ENCODE data around the gene CCDC7.
"Not testable (repeated sequence)": the region's sequence is repeated elsewhere in the genome, so short reads cannot be mapped to it uniquely, and the experiment has no call there.

CCDC7 gene

DNA sequence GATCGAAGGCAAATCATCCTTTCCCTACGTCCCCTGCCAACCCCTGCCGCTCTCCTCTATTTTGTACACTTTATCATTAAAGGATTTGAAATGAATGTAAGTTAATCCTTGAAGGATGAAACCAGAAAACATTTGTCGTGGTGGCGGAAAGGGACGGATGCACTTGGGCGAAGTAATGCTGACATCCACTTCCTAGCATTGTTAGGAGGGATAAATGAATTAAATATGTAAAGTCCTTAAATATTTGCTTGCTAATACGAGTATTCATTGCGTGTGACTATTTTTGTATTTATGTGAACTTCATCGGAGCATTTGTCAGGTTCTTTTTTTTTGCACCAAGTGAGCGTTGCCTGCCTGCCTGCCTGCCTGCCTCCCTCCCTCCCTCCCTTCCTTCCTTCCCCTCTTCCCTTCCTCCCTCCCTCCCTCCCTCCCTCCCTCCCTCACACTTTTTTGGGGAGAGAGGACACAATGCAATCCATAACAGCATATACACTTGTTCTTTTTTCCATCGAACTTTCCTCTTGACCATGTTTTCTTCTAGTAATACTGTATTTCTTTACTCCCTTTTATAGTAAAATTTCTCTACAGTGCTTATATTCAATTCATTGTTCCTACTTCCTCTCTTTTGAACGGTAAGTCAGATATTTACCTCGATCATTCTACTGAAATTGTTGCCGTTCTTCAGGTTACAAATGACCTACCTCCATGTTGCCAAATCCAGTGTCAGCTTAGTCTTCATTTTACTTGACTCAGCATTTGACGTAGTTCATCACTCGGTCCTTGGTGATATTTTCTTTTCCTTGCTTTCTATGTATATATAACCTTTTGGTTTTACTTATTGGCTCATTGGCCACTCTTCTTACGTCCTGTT lies 831 bp downstream of the CCDC7 start:
- in situ Hi-C loops (cut with MboI; ENCODE audit: low sequenced_read_pairs): no loop called here

DNA sequence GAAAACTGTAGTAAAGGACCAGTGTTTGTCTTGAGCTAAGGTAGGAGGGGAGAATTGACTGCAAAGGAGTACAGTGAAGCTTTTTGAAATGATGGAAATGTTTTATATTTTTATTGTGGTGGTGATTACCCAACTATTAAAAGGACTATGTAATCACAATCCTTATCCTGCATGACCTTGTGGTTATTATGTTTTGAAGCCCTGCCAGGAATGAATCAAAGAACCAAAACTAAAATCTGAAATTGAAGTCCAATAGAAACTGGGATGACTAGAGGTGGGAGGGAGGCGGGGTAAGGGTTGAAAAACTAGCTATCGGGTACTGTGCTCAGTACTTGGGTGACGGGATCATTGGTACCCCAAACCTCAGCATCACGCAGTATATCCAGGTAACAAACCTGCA lies 8.2 kb downstream of the CCDC7 start:
- in situ Hi-C loops (cut with MboI; ENCODE audit: low sequenced_read_pairs): no loop called here

DNA sequence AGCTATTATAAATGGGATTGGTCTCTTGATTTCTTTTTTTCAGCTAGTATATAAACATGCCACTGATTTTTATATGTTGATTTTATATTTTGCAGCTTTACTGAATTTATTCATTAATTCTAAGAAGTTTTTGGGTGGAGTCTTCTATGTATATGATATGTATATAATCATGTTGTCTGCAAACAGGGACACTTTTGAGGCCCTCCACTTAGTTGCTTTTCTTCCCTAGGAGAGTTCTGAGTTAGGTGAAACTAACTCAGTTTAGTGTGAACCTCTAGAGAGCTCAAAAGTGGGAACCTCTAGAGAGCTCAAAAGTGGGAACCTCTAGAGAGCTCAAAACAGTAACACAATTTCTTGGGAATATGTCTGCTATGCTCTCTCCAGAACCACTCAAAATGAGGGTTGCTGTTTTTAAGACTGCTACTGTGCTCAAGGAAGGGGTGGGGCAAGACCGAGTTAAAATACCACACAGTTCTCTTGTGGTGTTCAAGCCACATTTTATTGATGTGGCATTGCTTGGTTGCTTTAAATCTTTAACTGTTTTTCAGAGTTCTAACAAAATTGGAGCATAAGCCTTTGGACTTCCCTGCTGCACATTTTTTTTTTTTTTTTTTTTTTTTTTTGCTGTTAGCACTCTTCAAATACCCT lies 13.2 kb downstream of the CCDC7 start:
- in situ Hi-C loops (cut with MboI; ENCODE audit: low sequenced_read_pairs): no loop called here

DNA sequence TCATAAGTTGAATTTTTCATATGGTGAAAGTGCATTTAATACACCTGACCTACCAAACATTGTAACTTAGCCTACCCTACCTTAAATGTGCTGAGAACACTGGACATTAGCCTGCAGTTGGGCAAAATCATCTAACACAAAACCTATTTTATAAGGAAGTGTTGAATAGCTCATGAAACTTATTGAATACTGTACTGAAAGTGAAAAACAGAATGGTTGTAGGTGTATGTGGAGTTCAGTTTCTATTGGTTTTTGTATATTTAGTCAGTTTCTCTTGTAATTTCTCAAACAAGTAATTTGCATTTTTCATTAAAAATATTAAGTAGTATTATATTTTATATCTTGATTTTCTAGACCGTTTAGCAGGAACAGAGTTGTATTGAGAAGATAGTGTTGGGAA lies 15.3 kb downstream of the CCDC7 start:
- in situ Hi-C loops (cut with MboI; ENCODE audit: low sequenced_read_pairs): no loop called here

DNA sequence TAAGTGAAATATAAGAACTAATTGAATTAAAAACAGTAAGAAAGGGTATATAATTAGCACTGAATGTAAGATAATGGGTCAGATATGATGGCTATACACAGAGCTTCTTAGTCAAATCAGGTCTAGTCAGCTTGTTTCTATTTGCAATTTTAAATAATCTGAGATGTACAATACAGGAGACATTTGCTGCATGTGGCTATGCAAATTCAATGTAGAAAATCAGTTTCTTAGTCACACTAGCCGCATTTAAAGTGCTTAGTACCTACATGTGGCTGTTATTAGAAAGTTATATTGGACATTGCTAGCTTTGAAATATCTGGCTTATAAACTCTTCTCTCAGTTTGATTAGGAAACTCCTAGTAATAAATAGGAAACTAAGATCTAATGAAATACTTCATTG lies 25.3 kb downstream of the CCDC7 start:
- in situ Hi-C loops (cut with MboI; ENCODE audit: low sequenced_read_pairs): no loop called here

DNA sequence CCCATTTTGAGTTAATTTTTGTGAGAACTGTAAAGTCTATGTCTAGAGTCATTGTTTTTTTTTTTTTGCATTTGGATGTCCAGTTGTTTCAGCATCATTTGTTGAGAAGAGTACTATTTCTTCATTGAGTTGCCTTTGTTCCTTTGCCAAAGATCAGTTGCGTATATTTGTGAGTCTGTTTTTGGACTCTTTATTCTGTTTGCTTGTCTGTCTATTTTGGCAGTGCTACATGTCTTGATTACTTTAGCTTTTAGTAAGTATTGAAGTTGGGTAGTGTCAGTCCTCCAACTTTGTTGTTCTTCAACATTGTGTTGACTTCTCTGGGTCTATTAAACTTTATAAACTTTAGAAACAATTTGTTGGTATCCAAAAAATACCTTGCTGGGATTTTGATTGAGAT lies 31.6 kb downstream of the CCDC7 start:
- in situ Hi-C loops (cut with MboI; ENCODE audit: low sequenced_read_pairs): no loop called here

DNA sequence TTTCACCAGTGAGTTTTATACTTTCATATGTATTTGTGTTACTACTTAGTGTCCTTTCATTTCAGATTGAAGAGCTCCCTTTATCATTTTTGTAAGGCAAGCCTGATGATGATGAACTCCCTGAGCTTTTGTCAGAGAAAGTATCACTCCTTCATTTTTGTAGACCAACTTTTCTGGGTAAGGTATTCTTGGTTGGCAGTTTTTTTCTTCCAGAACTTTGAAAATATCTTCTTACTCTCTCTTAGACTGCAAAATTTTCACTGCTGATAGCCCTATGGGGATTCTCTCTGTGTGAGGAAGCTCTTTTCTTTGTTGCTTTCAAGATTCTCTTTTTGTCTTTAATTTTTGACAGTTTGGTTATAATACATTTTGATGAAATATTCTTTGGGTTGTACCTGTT lies 35.7 kb downstream of the CCDC7 start:
- in situ Hi-C loops (cut with MboI; ENCODE audit: low sequenced_read_pairs): no loop called here

DNA sequence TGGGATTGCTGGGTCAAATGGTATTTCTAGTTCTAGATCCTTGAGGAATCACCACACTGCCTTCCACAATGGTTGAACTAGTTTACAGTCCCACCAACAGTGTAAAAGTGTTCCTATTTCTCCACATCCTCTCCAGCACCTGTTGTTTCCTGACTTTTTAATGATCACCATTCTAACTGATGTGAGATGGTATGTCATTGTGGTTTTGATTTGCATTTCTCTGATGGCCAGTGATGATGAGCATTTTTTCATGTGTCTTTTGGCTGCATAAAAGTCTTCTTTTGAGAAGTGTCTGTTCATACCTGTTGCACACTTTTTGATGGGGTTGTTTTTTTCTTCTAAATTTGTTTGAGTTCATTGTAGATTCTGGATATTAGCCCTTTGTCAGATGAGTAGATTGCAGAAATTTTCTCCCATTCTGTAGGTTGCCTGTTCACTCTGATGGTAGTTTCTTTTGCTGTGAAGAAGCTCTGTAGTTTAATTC lies 37.1 kb downstream of the CCDC7 start:
- in situ Hi-C loops (cut with MboI; ENCODE audit: low sequenced_read_pairs): not testable (repeated sequence)

DNA sequence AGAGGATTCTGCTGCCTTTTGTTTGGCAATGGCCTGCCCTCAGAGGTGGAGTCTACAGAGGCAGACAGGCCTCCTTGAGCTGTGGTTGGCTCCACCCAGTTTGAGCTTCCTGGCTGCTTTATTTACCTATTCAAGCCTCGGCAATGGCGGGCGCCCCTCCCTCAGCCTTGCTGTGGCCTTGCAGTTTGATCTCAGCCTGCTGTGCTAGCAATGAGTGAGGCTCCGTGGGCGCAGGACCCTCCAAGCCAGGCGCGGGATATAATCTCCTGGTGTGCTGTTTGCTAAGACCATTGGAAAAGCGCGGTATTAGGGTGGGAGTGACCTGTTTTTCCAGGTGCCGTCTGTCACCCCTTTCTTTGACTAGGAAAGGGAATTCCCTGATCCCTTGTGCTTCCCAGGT lies 42.1 kb downstream of the CCDC7 start:
- in situ Hi-C loops (cut with MboI; ENCODE audit: low sequenced_read_pairs): not testable (repeated sequence)

DNA sequence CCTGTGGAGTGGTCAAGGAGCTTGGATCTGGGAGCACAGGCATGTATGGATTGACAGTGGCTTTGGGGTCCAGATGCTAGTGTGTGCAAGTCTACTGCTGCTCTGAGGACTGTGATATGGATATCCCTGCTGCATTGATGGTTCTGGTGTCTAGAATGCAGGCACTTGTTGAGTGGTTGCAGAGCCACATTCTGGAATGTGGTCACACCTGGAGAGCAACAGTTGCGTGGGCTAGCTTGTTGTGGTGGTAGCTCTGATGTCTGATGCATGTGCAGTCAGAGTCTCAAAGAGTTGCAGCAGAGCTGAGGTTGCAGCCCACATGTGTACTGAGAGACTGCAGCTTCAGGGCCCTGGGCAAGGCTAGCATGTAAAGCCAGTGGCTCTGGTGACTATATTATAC lies 43.2 kb downstream of the CCDC7 start:
- in situ Hi-C loops (cut with MboI; ENCODE audit: low sequenced_read_pairs): no loop called here

DNA sequence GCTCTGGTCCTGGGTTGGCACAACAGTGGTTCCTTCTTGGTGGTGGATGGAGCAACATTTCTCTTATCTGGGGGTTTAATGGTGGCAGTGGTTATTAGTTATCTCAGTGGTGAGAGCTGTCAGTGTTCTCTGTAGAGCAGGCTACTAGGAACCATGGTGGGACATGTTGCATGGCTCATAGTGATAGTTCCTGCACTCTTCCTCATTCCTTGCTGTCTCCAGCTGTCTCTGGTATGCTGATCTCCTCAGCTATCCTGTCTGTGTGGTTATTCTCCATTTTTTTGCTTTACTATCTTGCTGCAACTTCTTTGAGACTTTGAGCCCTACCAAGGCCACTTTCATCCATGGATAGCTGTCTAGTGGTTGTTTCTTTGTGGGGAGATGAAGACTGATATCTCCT lies 44.0 kb downstream of the CCDC7 start:
- in situ Hi-C loops (cut with MboI; ENCODE audit: low sequenced_read_pairs): no loop called here

DNA sequence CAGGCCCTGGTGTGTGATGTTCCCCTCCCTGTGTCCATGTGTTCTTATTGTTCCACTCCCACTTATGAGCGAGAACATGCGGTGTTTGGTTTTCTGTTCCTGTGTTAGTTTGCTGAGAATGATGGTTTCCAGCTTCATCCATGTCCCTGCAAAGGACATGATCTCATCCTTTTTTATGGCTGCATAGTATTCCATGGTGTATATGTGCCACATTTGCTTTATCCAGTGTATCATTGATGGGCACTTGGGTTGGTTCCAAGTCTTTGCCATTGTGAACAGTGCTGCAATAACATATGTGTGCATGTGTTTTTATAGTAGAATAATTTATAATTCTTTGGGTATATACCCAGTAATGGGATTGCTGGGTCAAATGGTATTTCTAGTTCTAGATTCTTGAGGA lies 48.6 kb downstream of the CCDC7 start:
- in situ Hi-C loops (cut with MboI; ENCODE audit: low sequenced_read_pairs): not testable (repeated sequence)

DNA sequence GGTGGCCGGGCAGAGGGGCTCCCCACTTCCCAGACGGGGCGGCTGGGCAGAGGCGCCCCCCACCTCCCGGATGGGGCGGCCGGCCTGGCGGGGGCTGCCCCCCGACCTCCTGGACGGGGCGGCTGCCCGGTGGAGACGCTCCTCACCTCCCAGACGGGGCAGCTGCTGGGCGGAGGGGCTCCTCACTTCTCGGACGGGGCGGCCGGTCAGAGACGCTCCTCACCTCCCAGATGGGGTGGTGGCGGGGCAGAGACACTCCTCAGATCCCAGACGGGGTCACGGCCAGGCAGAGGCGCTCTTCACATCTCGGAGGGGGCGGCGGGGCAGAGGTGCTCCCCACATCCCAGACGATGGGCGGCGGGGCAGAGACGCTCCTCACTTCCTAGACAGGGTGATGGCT lies 54.2 kb downstream of the CCDC7 start:
- in situ Hi-C loops (cut with MboI; ENCODE audit: low sequenced_read_pairs): not testable (repeated sequence)

DNA sequence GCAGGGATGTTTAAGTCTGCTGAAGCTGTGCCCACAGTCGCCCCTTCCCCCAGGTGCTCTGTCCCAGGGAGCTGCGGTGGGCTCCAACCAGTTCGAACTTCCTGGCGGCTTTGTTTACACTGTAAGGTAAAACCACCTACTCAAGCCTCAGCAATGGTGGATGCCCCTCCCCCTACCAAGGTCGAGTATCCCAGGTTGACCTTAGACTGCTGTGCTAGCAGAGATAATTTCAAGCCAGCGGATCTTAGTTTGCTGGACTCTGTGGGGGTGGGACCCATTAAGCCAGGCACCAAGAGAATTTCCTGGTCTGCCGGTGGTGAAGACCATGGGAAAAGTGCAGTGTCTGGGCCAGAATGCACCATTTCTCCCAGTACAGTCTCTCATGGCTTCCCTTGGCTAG lies 56.0 kb downstream of the CCDC7 start:
- in situ Hi-C loops (cut with MboI; ENCODE audit: low sequenced_read_pairs): no loop called here

DNA sequence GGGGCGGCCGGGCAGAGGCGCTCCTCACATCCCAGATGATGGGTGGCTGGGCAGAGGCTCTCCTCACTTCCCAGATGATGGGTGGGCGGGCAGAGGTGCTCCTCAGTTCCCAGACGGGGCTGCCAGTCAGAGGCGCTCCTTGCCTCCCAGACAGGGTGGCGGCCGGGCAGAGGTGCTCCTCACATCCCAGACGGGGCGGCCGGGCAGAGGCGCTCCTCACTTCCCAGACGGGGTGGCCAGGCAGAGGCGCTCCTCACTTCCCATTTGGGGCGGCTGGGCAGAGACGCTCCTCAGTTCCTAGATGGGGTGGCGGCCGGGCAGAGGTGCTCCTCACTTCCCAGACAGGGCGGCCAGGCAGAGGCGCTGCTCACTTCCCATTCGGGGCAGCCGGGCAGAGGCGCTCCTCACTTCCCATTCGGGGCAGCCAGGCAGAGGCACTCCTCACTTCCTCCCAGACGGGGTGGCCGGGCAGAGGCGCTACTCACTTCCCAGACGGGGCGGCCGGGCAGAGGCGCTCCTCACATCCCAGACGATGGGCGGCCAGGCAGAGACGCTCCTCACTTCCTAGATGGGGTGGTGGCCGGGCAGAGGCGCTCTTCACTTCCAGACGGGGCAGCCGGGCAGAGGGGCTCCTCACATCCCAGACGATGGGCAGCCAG lies 60.0 kb downstream of the CCDC7 start:
- in situ Hi-C loops (cut with MboI; ENCODE audit: low sequenced_read_pairs): not testable (repeated sequence)

DNA sequence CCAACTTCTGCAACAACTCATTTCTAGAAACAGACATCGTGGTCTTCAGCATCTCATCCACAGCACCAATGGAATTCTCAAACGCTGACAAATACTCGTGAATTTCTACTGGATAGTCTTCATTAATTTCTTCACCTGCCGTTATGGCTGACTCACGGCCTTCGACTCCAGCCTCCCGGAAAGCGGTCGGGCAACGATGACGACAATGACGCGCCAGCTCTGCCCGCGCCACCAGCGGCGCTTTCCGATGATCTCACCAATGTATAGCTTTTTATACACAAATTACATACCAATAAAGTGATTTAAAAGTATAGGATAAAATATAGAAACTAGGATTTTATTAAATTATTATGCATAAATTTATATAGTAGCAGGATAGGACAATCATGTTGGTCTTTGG lies 65.7 kb downstream of the CCDC7 start:
- in situ Hi-C loops (cut with MboI; ENCODE audit: low sequenced_read_pairs): no loop called here

DNA sequence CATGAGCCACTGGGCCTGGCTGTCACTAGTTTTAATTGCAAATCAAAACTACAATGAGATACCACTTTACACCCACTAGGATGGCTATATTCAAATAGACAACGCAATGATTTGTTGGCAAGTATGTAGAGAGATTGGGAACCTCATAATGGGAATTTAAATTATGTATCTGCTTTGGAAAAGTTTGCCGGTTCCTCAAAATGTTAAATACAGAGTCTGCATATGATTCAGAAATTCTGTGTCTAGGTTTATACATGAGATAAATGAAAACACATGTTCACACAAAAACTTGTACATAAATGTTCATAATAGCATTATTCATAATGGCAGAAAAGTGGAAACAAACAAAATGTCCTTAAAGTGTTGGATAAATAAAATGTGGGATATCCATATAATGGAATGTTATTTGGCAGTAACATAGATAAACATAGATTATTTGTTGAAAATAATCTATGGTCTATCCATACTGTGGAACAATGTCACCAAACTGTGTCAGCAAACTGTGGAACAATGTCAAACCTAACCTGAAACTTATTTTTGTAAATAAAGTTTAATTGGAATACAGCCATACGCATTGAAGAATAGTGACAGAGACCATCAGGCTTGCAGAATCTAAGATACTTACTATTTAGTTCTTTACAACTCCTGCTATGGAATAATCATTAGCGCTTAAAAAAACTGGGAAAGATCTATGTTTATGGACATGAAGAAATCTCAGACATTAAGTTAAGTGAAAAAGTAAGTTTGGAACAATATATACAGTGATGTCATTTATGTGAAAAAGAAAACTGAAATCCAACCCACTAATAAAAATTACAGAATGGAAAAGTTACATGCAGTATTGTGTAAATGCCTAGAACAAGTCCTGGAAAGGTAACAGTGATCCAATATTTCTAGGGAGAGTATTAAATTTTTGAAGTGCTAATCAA lies 70.9 kb downstream of the CCDC7 start:
- in situ Hi-C loops (cut with MboI; ENCODE audit: low sequenced_read_pairs): no loop called here

DNA sequence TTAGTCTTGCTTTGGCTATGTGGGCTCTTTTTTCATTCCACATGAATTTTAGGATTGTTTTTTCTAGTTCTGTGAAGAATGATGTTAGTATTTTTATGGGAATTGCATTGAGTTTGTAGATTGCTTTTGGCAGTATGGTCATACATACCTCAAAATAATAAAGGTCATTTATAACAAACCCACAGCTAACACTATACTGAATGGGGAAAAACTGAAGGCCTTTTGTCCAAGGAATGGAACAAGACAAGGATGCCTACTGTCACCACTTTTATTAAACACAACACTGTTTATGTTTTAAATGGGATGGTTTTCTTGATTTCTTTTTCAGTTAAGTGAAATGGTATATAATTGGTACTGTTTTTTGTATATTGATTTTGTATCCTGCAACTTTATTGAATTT lies 84.3 kb downstream of the CCDC7 start:
- in situ Hi-C loops (cut with MboI; ENCODE audit: low sequenced_read_pairs): no loop called here

DNA sequence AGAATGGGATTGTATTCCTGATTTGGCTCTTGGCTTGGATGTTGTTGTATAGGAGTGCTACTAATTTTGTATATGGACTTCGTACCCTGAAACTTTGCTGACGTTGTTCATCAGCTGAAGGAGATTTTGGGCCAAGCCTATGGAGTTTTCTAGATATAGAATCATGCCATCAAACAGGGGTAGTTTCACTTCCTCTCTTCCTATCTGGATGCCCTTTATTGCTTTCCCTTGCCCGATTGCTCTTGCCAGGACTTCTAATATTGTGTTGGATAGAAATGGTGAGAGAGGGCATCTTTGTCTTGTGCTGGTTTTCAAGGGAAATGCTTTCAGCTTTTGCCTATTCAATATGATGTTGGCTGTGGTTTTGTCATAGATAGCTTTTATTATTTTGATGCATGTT lies 92.3 kb downstream of the CCDC7 start:
- in situ Hi-C loops (cut with MboI; ENCODE audit: low sequenced_read_pairs): no loop called here

DNA sequence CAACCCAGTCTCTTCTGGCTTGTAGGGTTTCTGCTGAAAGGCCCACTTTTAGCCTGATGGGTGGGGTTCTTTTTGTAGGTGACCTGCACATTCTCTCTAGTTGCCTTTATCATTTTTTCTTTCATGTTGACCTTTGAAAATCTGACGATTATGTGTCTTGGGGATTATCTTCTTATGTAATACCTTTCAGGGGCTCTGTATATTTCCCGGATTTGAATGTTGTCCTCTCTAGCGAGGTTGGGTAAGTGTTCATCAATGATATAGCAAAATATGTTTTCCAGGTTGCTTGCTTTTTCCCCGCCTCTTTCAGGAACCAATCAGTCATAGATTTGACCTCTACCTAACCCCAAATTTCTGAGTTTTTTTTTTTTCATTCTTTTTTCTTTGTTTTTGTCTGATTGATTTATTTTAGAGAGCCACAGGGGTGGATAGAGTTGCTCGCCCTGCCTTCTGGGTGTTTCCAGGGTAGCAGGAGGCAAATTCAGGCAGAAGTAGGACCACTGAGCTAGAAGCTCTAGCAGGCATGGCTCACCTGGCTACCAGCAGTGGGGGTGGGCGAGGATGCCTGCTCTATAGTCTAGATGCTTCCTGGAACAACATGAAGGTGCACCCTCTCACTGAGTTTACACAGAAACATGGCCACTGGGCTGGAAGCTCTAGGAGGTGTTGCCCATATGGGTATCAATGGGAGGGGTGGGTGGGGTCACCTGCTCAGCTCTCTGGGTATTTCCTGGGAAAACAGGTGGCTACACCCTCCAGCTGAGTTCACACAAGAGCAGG lies 94.9 kb downstream of the CCDC7 start:
- in situ Hi-C loops (cut with MboI; ENCODE audit: low sequenced_read_pairs): no loop called here

Data from HL-60/S4 treated with retinoic acid at 250 ng/mL for 4 days and 3 days (cell line).